Kidney (tissue), 14 donors: ENCODE results near the gene AKTIP. TPM values are rescaled to one million over a fixed set of nuclear protein-coding genes. Genes with fewer than 3 reads are reported as not detected.

Source experiments
- DNase-seq, 5 donors: peaks; one replicate each; pipeline ENCODE4 v3.0.0-alpha.2; 2013 to 2020
- FAIRE-seq: peaks from 2 replicates; lab custom pipeline; 2012; peaks lifted over from hg19 to GRCh38; lab: Jason Lieb, UNC
- H3K27ac ChIP-seq, 2 donors: one replicate each; pipeline ENCODE4 v1.7.0; 2013; ENCODE audit warnings: low read depth in 2 of 2, low read length in 2 of 2, inconsistent platforms in 1 of 2
- H3K27me3 ChIP-seq: one replicate; pipeline ENCODE4 v1.7.1; 2013; ENCODE audit warnings: low read length, inconsistent platforms; ENCODE audit not compliant: control insufficient read depth, insufficient read depth
- H3K36me3 ChIP-seq, 3 donors: one replicate each; pipeline versions ENCODE4 v1.7.0 to v1.7.1; 2013; ENCODE audit warnings: low read length in 3 of 3, control low read depth in 1 of 3, inconsistent platforms in 1 of 3; ENCODE audit not compliant: insufficient read depth in 3 of 3, control insufficient read depth in 2 of 3
- H3K4me1 ChIP-seq, 3 donors: one replicate each; pipeline versions ENCODE4 v1.7.0 to v1.7.1; 2013; ENCODE audit warnings: low read length in 3 of 3, inconsistent platforms in 1 of 3, low read depth in 1 of 3; ENCODE audit not compliant: control insufficient read depth in 2 of 3, insufficient read depth in 2 of 3
- H3K4me3 ChIP-seq, 3 donors: one replicate each; pipeline versions ENCODE4 v1.7.0 to v1.8.1; 2013; ENCODE audit warnings: low read length in 3 of 3, control low read depth in 1 of 3, inconsistent platforms in 1 of 3
- H3K9ac ChIP-seq, 3 donors: one replicate each; pipeline versions ENCODE4 v1.7.0 to v1.7.1; 2013; ENCODE audit warnings: low read length in 3 of 3, control low read depth in 1 of 3, inconsistent platforms in 1 of 3
- H3K9me3 ChIP-seq, 3 donors: one replicate each; pipeline versions ENCODE4 v1.7.0 to v1.7.1; 2013; ENCODE audit warnings: low read length in 3 of 3, control low read depth in 1 of 3, inconsistent platforms in 1 of 3; ENCODE audit not compliant: control insufficient read depth in 2 of 3, insufficient read depth in 1 of 3
- intact Hi-C: fragments of 100-400 bp; cut with DNase I; formaldehyde crosslinking; loops from one replicate; pipeline ENCODE4 v1.11.1; 2022
- polyA plus RNA-seq: library from polyadenylated mRNA; stranded (reverse); fragments of 350-450 nt; fragmentation: Illumina TruSeq; extraction: RNeasy Lipid Tissue Mini Kit (QIAGEN cat#74804); gene quantifications from one replicate; pipeline ENCODE4 v1.2.3, GENCODE V29; 2014; ENCODE audit warnings: low read depth, low replicate concordance; ENCODE audit not compliant: insufficient read depth
- total RNA-seq: library from RNA; stranded (reverse); fragmentation: NEBNext Ultra II Directional; extraction: Animal tissue kit (Norgen Biotek cat#: 25700); gene quantifications from one replicate; pipeline ENCODE4 v1.2.1, GENCODE V29; 2021
- TF ChIP-seq, protein P1 (sequence below): IDR thresholded peaks from 3 replicates; pipeline ENCODE4 v1.5.1; 2012; ENCODE audit warnings: mild to moderate bottlenecking, moderate library complexity, borderline replicate concordance; ENCODE audit not compliant: insufficient read depth; ENCODE audit errors: extremely low read depth
- donor health status: control.
- donor health status: control.
- donor health status: control.
- donor health status: control.
- donor health status: control.
- donor health status: DM: yes; HTN: yes; CAD: no.
- donor health status: Normal renal cell carcinoma (clear cell type).

Gene AKTIP
- total and polyA plus RNA-seq, 2 donors from 2014 or later, result 44.5 to 52.0 TPM

- peak overlapping the region; percentile 38 to 66 (median 58) for H3K9ac ChIP-seq
- H3K4me1 ChIP-seq, result peaks cover 10 to 27% (median 24%) of the 10 kb centered on the region in 3 donors
- TF ChIP-seq, protein P1, sequence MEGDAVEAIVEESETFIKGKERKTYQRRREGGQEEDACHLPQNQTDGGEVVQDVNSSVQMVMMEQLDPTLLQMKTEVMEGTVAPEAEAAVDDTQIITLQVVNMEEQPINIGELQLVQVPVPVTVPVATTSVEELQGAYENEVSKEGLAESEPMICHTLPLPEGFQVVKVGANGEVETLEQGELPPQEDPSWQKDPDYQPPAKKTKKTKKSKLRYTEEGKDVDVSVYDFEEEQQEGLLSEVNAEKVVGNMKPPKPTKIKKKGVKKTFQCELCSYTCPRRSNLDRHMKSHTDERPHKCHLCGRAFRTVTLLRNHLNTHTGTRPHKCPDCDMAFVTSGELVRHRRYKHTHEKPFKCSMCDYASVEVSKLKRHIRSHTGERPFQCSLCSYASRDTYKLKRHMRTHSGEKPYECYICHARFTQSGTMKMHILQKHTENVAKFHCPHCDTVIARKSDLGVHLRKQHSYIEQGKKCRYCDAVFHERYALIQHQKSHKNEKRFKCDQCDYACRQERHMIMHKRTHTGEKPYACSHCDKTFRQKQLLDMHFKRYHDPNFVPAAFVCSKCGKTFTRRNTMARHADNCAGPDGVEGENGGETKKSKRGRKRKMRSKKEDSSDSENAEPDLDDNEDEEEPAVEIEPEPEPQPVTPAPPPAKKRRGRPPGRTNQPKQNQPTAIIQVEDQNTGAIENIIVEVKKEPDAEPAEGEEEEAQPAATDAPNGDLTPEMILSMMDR, result no peak
- peak; percentile 97 for FAIRE-seq
- peak; percentile 100 for DNase-seq
- peak overlapping the region; percentile 96 to 98 for H3K27ac ChIP-seq
- peak overlapping the region; percentile 64 to 76 (median 67) for H3K4me3 ChIP-seq
- no peaks in the 10 kb centered on the region for H3K27me3 ChIP-seq
- no peaks in the 10 kb centered on the region for H3K9me3 ChIP-seq
- peaks cover 0 to 4% (median 0%) of the 10 kb centered on the region in 3 donors for H3K36me3 ChIP-seq
- intact Hi-C loops, result no loop called here
Observed at GRCh38 chr16:53503270-53503923, 388 bp upstream of the AKTIP start.

DNA sequence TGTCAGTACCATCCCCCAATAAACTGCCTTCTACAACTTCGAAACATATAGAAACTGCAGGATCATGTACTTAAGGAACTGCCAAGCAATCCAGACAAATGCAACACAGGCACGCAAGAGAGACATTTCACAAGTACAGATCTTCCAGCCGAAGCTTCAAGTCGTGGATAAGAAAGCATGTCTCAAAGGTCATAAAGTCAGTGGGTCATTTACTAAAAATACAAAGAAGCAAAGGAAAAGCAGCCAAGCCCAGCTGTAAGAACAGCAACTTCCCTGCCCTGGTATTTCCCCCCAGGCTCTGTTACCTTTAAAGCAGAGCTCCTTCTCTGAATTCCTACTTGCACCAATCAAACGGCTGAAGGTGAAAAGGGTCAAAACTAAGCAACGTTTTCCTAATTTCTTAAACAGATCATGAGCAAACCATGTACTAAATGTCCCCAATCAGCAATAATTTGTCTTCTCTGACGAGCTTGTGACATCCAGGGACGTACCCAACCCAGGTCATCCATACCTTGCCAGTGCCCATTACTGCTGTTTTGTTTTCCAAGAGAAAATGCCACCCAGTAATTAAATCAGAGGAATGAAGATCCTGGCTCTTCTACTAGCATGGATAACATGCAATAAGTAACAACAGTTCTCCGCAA lies 1.7 kb downstream of the AKTIP start:
- Histone ChIP-seq H3K27ac (peak overlapping the region; percentile 59 to 68), H3K36me3 (peaks cover 0 to 10% (median 6%) of the 10 kb centered on the region in 3 donors), H3K27me3 (no peaks in the 10 kb centered on the region), H3K4me3 (peak overlapping the region in 2 of 3 donors; percentile 73 to 76), H3K9me3 (no peaks in the 10 kb centered on the region), H3K9ac (peak overlapping the region in 1 of 3 donors; percentile 35), H3K4me1 (peaks cover 10 to 27% (median 24%) of the 10 kb centered on the region in 3 donors)
- intact Hi-C loops, result no loop called here
- peak in 1 of 5 donors; percentile 9 for DNase-seq
- no peak for FAIRE-seq
- TF ChIP-seq, protein P1, result no peak

DNA sequence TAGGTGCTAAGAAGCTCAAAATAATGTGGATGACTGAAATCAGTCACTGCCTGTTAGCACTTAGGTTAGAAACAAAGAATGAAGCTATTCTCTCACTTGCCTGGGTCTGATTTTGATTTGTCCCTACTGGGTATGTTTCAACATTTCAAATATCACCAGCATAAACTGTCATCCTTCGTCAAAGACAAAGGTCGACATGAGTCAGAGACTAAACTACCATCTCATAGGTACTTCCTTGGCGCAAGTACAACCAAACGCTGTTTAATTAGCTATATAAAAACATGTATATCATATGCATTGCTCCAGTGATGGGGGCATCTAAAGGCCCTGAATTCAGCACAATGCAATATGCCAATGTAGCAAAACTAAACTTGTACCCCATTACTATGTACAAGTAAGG lies 4.0 kb downstream of the AKTIP start:
- TF ChIP-seq, protein P1, result no peak
- H3K36me3 ChIP-seq, result peaks cover 0 to 33% (median 23%) of the 10 kb centered on the region in 3 donors
- no peaks in the 10 kb centered on the region for H3K9me3 ChIP-seq
- no peaks in the 10 kb centered on the region for H3K27me3 ChIP-seq
- intact Hi-C loops, result no loop called here
- DNase-seq, result no peak
- H3K27ac ChIP-seq, result no peak overlapping the region
- peaks cover 3 to 16% (median 16%) of the 10 kb centered on the region in 3 donors for H3K4me1 ChIP-seq
- no peak overlapping the region for H3K4me3 ChIP-seq
- H3K9ac ChIP-seq, result no peak overlapping the region
- no peak for FAIRE-seq
